Measurements from ENCODE around the gene ITPRIPL2. TPM values are rescaled to one million over a fixed set of nuclear protein-coding genes. Genes with fewer than 3 reads are reported as not detected.

The ITPRIPL2 gene
- total RNA-seq (2022; extraction: Qiagen RNA extraction; ENCODE audit: low read depth), result 12.0 to 18.8 TPM (median 17.5 TPM) in 5 replicates

DNA sequence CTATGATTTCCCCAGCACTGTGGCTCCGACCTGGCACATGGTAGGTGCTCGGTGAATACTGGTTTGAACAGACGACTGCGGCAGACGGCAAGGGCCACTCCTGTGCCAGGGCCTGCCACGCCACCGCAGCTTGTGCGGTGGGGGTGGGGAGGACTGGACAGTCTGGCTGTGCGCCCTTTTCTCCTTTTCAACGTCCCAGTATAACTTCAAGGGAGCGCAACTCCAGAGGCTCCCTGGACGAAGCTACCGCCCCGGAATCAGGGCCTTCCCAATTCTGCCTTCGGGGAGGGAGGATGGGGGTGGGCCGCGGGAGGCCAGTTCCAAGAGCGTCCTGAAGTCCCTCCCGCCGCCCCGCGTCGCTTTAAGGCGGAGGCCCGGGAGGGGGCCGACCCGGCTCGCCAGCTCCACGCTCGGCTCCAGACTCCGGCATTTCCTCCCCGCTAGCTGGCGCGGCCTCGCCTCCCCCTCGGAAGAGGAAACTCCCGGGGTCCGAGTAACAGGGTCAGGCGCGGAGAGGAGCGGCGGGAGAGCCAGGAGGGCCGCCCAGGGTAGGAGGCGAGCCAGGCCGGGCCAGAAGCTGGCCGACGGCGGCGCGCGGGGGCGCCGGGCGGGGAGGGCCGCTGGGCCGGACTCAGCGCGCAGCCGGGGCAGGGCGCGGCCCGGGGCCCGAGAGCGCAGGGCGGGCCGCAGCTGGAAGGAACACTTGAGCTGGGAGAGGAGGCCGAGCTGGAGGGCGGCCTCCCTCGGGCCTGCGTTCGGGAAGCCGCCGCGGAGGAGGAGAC, at the start of gene ITPRIPL2:
TSS of gene ITPRIPL2 (plus strand) at position 388 of the 782 bp plus-strand sequence. CDS start 498 bp downstream, outside the sequence.

DNA sequence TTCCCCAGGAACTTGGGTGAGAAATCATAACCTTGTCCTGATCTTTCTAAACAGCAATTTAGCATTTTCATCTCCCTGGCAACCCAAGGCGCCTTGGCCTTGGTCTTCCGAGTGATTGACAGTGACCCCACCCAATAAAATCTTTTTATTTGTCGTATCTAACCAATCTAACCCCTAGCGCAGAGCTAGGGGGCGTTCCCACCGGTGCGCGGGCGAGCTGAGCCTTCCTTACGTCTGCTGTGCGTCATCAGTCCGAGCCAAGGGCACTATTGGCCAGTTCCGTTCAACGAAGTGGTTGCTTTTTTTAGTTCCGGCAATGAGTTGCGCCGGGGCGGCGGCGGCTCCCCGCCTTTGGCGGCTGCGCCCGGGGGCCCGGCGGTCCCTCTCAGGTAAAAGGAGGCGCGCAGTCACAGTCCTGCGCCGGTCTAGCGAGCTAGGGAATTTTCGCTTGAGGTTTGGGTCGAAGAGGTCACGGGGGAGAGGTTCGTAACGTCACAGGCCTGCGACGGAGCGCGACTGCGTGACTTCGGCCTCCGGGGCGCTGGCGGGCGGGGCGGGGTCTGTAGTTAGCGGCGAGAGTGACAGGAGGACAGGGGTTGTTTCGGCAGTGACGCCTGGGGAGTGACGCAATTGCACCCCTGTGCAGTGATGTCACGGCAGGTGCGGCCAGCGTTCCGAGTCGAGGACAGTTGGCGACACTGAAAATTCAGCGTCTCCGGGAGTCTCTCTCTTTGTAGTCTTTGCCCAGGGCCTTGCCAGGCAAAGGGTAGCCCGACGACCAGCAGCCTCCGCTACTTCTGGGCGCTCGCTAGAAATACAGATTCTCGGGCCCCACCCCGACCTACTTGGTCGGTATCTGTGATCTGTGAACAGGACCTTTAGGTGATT, 46.2 kb upstream of the ITPRIPL2 start, which contains the start of gene COQ7:
TSS of gene COQ7 (plus strand) at position 266 of the 888 bp plus-strand sequence. CDS start at position 317, 51 bp downstream.

DNA sequence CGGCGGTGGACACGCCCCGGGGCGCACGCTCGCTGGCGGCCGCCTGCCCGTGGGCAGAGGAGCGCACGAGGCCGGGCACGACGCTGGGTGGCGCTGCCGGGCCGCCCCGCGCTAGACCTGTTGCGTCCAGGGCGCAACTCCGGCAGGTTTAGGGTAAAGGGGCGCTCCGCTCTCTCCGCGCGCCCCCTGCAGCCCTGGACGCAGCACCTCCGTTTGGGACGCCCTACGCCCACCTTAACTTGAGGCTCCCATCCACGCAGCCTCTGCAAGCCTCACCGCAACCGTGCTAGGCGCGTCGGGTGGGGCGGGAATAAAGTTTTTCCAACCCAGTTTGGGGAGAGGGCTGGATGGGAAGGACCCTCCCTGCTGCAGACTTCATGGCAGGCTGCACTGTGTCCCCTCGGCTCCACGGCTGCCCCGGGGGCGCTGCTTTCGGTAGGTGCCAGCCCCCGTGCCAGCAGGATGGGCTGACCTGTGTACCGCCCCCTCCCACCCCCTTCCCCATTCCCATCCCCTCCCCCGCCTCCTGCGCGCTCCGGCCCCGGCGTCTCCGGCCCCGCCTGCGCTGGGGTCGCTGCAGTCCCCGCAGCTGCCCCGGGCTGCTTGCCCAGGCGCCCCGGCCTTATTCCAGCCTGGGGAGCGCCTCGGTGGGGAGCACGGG, 54.1 kb downstream of the ITPRIPL2 start, which contains the start of gene SYT17:
TSS of gene SYT17 (plus strand) at position 531 of the 661 bp plus-strand sequence. CDS start 407 bp downstream, outside the sequence.

Other genes with a start within 250 kb of the ITPRIPL2 start
- 13.3 to 23.8 TPM (median 19.8 TPM) in 5 replicates for gene SMG1, start 187.6 kb upstream of the ITPRIPL2 start, total RNA-seq (2022; extraction: Qiagen RNA extraction; ENCODE audit: low read depth)
- gene TMC7, start 130.0 kb upstream of the ITPRIPL2 start, total RNA-seq (2022; extraction: Qiagen RNA extraction; ENCODE audit: low read depth), result 6.6 to 9.5 TPM (median 8.3 TPM) in 5 replicates
- gene COQ7, start 46.4 kb upstream of the ITPRIPL2 start, total RNA-seq (2022; extraction: Qiagen RNA extraction; ENCODE audit: low read depth), result 20.0 to 27.1 TPM (median 24.3 TPM) in 5 replicates
- gene SYT17, start 54.3 kb downstream of the ITPRIPL2 start, total RNA-seq (2022; extraction: Qiagen RNA extraction; ENCODE audit: low read depth), result 9.2 to 14.9 TPM (median 12.7 TPM) in 5 replicates
- 0.06 to 0.15 TPM (median 0.11 TPM) in 4 of 5 replicates, not detected in the other for gene CLEC19A, start 171.8 kb downstream of the ITPRIPL2 start, total RNA-seq (2022; extraction: Qiagen RNA extraction; ENCODE audit: low read depth)